NT2/D1 (cell line): Measurements from ENCODE around the gene PEX3.
"Not testable (repeated sequence)": the region's sequence is repeated elsewhere in the genome, so short reads cannot be mapped to it uniquely, and the experiment has no call there.

Experiments used
- DNase-seq: peaks from one replicate; pipeline ENCODE4 v3.0.0-alpha.2; 2011; ENCODE audit warnings: low read depth, low spot score
- H3K27me3 ChIP-seq: 2 replicates; pipeline ENCODE4 v1.6.0; 2011; ENCODE audit warnings: mild to moderate bottlenecking; ENCODE audit not compliant: insufficient read length, insufficient read depth
- H3K36me3 ChIP-seq: 2 replicates; pipeline ENCODE4 v1.6.1; 2011; ENCODE audit warnings: mild to moderate bottlenecking, low read length, mixed read lengths; ENCODE audit not compliant: insufficient read depth, insufficient read length
- H3K4me1 ChIP-seq: 2 replicates; pipeline ENCODE4 v1.5.1; 2011; ENCODE audit not compliant: insufficient read depth, insufficient read length
- H3K4me3 ChIP-seq: 2 replicates; pipeline ENCODE4 v1.5.1; 2011; ENCODE audit warnings: low read depth; ENCODE audit not compliant: insufficient read length
- H3K9ac ChIP-seq: 2 replicates; pipeline ENCODE4 v1.6.0; 2011; ENCODE audit warnings: low read depth; ENCODE audit not compliant: insufficient read length
- H3K9me3 ChIP-seq: 2 replicates; pipeline ENCODE4 v1.5.1; 2011; ENCODE audit warnings: mild to moderate bottlenecking, low read length; ENCODE audit not compliant: insufficient read depth
- SUZ12 ChIP-seq: IDR thresholded peaks from 2 replicates; pipeline ENCODE4 v1.6.1; 2011; ENCODE audit not compliant: insufficient read length, insufficient read depth; ENCODE audit errors: extremely low read depth
- YY1 ChIP-seq: IDR thresholded peaks from 2 replicates; pipeline ENCODE4 v1.6.1; 2011; ENCODE audit not compliant: insufficient read length, insufficient read depth
- ZNF274 ChIP-seq: IDR thresholded peaks from 2 replicates; pipeline ENCODE4 v1.6.1; 2011; ENCODE audit warnings: mild to moderate bottlenecking, low read depth, low read length

The PEX3 gene

GRCh38 chr6:143429970-143430369 is 20.6 kb upstream of the PEX3 start:
- TF ChIP-seq ZNF274, result no peak
- no peak for TF ChIP-seq YY1
- TF ChIP-seq SUZ12, result no peak
- H3K4me3 ChIP-seq, result no peak overlapping the region
- DNase-seq, result no peak
- H3K9ac ChIP-seq, result no peak overlapping the region
- no peaks in the 10 kb centered on the region for H3K27me3 ChIP-seq
- H3K4me1 ChIP-seq, result no peaks in the 10 kb centered on the region
- H3K9me3 ChIP-seq, result no peaks in the 10 kb centered on the region
- peaks cover 17% of the 10 kb centered on the region for H3K36me3 ChIP-seq

GRCh38 chr6:143431226-143431625 is 19.4 kb upstream of the PEX3 start:
- no peak overlapping the region for H3K9ac ChIP-seq
- DNase-seq, result no peak
- no peaks in the 10 kb centered on the region for H3K9me3 ChIP-seq
- TF ChIP-seq ZNF274 (no peak), YY1 (no peak), SUZ12 (no peak)
- no peaks in the 10 kb centered on the region for H3K27me3 ChIP-seq
- no peak overlapping the region for H3K4me3 ChIP-seq
- no peaks in the 10 kb centered on the region for H3K4me1 ChIP-seq
- H3K36me3 ChIP-seq, result peaks cover 19% of the 10 kb centered on the region

- Histone ChIP-seq H3K36me3 (peaks cover 28% of the 10 kb centered on the region), H3K9me3 (no peaks in the 10 kb centered on the region), H3K4me3 (no peak overlapping the region), H3K4me1 (no peaks in the 10 kb centered on the region), H3K27me3 (no peaks in the 10 kb centered on the region), H3K9ac (no peak overlapping the region)
- TF ChIP-seq SUZ12 (no peak), YY1 (no peak), ZNF274 (no peak)
- no peak for DNase-seq
These were observed 18.0 kb upstream of the PEX3 start for GRCh38 chr6:143432588-143432987.

- Histone ChIP-seq H3K9ac (no peak overlapping the region), H3K4me3 (no peak overlapping the region), H3K4me1 (no peaks in the 10 kb centered on the region), H3K36me3 (peaks cover 24% of the 10 kb centered on the region), H3K9me3 (no peaks in the 10 kb centered on the region), H3K27me3 (no peaks in the 10 kb centered on the region)
- DNase-seq, result no peak
- no peak for TF ChIP-seq SUZ12
- TF ChIP-seq ZNF274, result no peak
- no peak for TF ChIP-seq YY1
These were observed 9.6 kb upstream of the PEX3 start for GRCh38 chr6:143441010-143441409.

- peaks cover 19% of the 10 kb centered on the region for H3K36me3 ChIP-seq
- DNase-seq, result no peak
- no peak overlapping the region for H3K9ac ChIP-seq
- H3K27me3 ChIP-seq, result no peaks in the 10 kb centered on the region
- no peaks in the 10 kb centered on the region for H3K9me3 ChIP-seq
- no peak for TF ChIP-seq ZNF274
- no peak for TF ChIP-seq SUZ12
- no peak for TF ChIP-seq YY1
- no peaks in the 10 kb centered on the region for H3K4me1 ChIP-seq
- no peak overlapping the region for H3K4me3 ChIP-seq
These were observed 8.7 kb upstream of the PEX3 start for GRCh38 chr6:143441680-143442545.

- DNase-seq, result no peak
- Histone ChIP-seq H3K9ac (no peak overlapping the region), H3K4me3 (no peak overlapping the region), H3K9me3 (no peaks in the 10 kb centered on the region), H3K36me3 (peaks cover 9% of the 10 kb centered on the region), H3K27me3 (no peaks in the 10 kb centered on the region), H3K4me1 (no peaks in the 10 kb centered on the region)
- no peak for TF ChIP-seq YY1
- no peak for TF ChIP-seq ZNF274
- TF ChIP-seq SUZ12, result no peak
These were observed 7.5 kb upstream of the PEX3 start for GRCh38 chr6:143443096-143443495.

GRCh38 chr6:143447865-143448264 is 2.7 kb upstream of the PEX3 start:
- not testable (repeated sequence) for H3K27me3 ChIP-seq, H3K36me3 ChIP-seq, H3K9me3 ChIP-seq, H3K4me1 ChIP-seq, DNase-seq, H3K4me3 ChIP-seq, H3K9ac ChIP-seq
